Nephron progenitor cell (in vitro differentiated cells): ENCODE data around the gene EML1.

ENCODE experiments used
- DNase-seq: peaks from one replicate; pipeline ENCODE4 v3.0.0; 2021
- H3K27ac Mint-ChIP-seq: 2 replicates; pipeline ENCODE4 v1.8.0; 2021; ENCODE audit warnings: mild to moderate bottlenecking, moderate library complexity, mixed read lengths
- H3K27me3 Mint-ChIP-seq: 2 replicates; pipeline ENCODE4 v1.8.0; 2021; ENCODE audit warnings: mild to moderate bottlenecking, low read depth, mixed read lengths; ENCODE audit not compliant: poor library complexity
- H3K36me3 Mint-ChIP-seq: 2 replicates; pipeline ENCODE4 v1.8.0; 2021; ENCODE audit warnings: low read depth, mixed read lengths
- H3K4me1 Mint-ChIP-seq: 2 replicates; pipeline ENCODE4 v1.8.0; 2021; ENCODE audit warnings: mixed read lengths
- H3K4me3 Mint-ChIP-seq: 2 replicates; pipeline ENCODE4 v1.8.0; 2021; ENCODE audit warnings: mild to moderate bottlenecking, moderate library complexity, mixed read lengths
- H3K9me3 Mint-ChIP-seq: 2 replicates; pipeline ENCODE4 v1.8.0; 2021; ENCODE audit warnings: mild to moderate bottlenecking, moderate library complexity, mixed read lengths
- CTCF ChIP-seq: fragments of 200-600 bp; sonication (generic); IDR thresholded peaks from 2 replicates; pipeline ENCODE4 v1.5.0; 2021; ENCODE audit warnings: antibody characterized with exemption

The EML1 gene, protein sequence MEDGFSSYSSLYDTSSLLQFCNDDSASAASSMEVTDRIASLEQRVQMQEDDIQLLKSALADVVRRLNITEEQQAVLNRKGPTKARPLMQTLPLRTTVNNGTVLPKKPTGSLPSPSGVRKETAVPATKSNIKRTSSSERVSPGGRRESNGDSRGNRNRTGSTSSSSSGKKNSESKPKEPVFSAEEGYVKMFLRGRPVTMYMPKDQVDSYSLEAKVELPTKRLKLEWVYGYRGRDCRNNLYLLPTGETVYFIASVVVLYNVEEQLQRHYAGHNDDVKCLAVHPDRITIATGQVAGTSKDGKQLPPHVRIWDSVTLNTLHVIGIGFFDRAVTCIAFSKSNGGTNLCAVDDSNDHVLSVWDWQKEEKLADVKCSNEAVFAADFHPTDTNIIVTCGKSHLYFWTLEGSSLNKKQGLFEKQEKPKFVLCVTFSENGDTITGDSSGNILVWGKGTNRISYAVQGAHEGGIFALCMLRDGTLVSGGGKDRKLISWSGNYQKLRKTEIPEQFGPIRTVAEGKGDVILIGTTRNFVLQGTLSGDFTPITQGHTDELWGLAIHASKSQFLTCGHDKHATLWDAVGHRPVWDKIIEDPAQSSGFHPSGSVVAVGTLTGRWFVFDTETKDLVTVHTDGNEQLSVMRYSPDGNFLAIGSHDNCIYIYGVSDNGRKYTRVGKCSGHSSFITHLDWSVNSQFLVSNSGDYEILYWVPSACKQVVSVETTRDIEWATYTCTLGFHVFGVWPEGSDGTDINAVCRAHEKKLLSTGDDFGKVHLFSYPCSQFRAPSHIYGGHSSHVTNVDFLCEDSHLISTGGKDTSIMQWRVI

GRCh38 chr14:99793213-99794150 lies at the start of gene EML1:
Gene EML1, plus strand, starts transcription at chr14:99793413. Its CDS starts 64 bp downstream, at chr14:99793477.
- H3K36me3 Mint-ChIP-seq: peaks cover 15% of the 10 kb centered on the region
- no peak for TF ChIP-seq CTCF
- peak; percentile 94 for DNase-seq
- H3K9me3 Mint-ChIP-seq: peaks cover 13% of the 10 kb centered on the region
- peaks cover 33% of the 10 kb centered on the region for H3K4me1 Mint-ChIP-seq
- H3K4me3 Mint-ChIP-seq: peak within 1 kb of the TSS; percentile 82
- no peak within 1 kb of the TSS for H3K27ac Mint-ChIP-seq
- peaks cover 26% of the 10 kb centered on the region for H3K27me3 Mint-ChIP-seq

GRCh38 chr14:99744199-99744872 lies 48.9 kb upstream of the EML1 start:
- no peaks in the 10 kb centered on the region for H3K36me3 Mint-ChIP-seq
- H3K27me3 Mint-ChIP-seq: peaks cover 53% of the 10 kb centered on the region
- peaks cover 50% of the 10 kb centered on the region for H3K4me1 Mint-ChIP-seq
- no peaks in the 10 kb centered on the region for H3K9me3 Mint-ChIP-seq
- no peak for TF ChIP-seq CTCF
- no peak for DNase-seq
- H3K27ac Mint-ChIP-seq: no peak overlapping the region
- no peak overlapping the region for H3K4me3 Mint-ChIP-seq

DNA sequence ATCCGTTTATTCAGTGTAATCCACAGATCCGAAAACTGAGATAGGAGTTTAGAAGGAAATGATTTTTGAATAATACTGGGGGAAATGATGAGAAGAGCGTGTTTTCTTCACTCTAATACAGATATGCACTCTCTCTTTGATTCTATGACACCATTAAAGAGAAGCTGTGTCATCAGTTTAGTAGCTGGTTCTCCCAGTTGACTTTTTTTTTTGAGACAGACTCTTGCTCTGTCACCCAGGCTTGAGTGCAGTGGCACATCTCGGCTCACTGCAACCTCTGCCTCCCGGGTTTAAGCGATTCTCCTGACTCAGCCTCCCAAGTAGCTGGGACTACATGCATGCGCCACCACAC lies 48.4 kb upstream of the EML1 start:
- TF ChIP-seq CTCF: no peak
- no peak overlapping the region for H3K4me3 Mint-ChIP-seq
- no peaks in the 10 kb centered on the region for H3K9me3 Mint-ChIP-seq
- peaks cover 54% of the 10 kb centered on the region for H3K27me3 Mint-ChIP-seq
- H3K27ac Mint-ChIP-seq: no peak overlapping the region
- H3K4me1 Mint-ChIP-seq: peaks cover 48% of the 10 kb centered on the region
- H3K36me3 Mint-ChIP-seq: no peaks in the 10 kb centered on the region
- no peak for DNase-seq

- H3K9me3 Mint-ChIP-seq: no peaks in the 10 kb centered on the region
- no peak overlapping the region for H3K27ac Mint-ChIP-seq
- H3K27me3 Mint-ChIP-seq: peaks cover 56% of the 10 kb centered on the region
- H3K4me1 Mint-ChIP-seq: peaks cover 48% of the 10 kb centered on the region
- H3K4me3 Mint-ChIP-seq: no peak overlapping the region
- H3K36me3 Mint-ChIP-seq: no peaks in the 10 kb centered on the region
- no peak for TF ChIP-seq CTCF
- DNase-seq: no peak
These were observed 47.8 kb upstream of the EML1 start for GRCh38 chr14:99745307-99745951.

- TF ChIP-seq CTCF: no peak
- no peaks in the 10 kb centered on the region for H3K36me3 Mint-ChIP-seq
- H3K27me3 Mint-ChIP-seq: peaks cover 48% of the 10 kb centered on the region
- H3K4me3 Mint-ChIP-seq: no peak overlapping the region
- DNase-seq: no peak
- H3K27ac Mint-ChIP-seq: no peak overlapping the region
- H3K9me3 Mint-ChIP-seq: no peaks in the 10 kb centered on the region
- peaks cover 46% of the 10 kb centered on the region for H3K4me1 Mint-ChIP-seq
These were observed 46.0 kb upstream of the EML1 start for GRCh38 chr14:99747167-99747566.
